GM23248 (cell line): ENCODE results near the gene JARID2. TPM values are rescaled to one million over a fixed set of nuclear protein-coding genes. Genes with fewer than 3 reads are reported as not detected.

Experiments
- DNase-seq: peaks from one replicate; pipeline ENCODE4 v3.0.0-alpha.2; 2015
- H2AFZ ChIP-seq: fragments of 200-600 bp; sonication (generic); 2 replicates; pipeline ENCODE4 v1.6.1; 2016; ENCODE audit warnings: antibody characterized with exemption
- H3F3A ChIP-seq: fragments of 200-600 bp; sonication (generic); 2 replicates; pipeline ENCODE4 v1.6.1; 2016; ENCODE audit warnings: mild to moderate bottlenecking, antibody characterized with exemption, mixed run types; ENCODE audit not compliant: insufficient read depth
- H3K27ac ChIP-seq: fragments of 200-600 bp; sonication (generic); 2 replicates; pipeline ENCODE4 v1.5.1; 2016; ENCODE audit warnings: mild to moderate bottlenecking
- H3K27me3 ChIP-seq: fragments of 200-600 bp; sonication (generic); replicated peaks from 2 replicates; pipeline ENCODE4 v1.6.1; 2016; ENCODE audit warnings: mild to moderate bottlenecking; ENCODE audit not compliant: insufficient read depth
- H3K36me3 ChIP-seq: fragments of 200-600 bp; sonication (generic); 2 replicates; pipeline ENCODE4 v1.6.1; 2016; ENCODE audit warnings: low read depth, mild to moderate bottlenecking
- H3K4me1 ChIP-seq: fragments of 200-600 bp; sonication (generic); 2 replicates; pipeline ENCODE4 v1.6.1; 2016; ENCODE audit warnings: mild to moderate bottlenecking; ENCODE audit not compliant: insufficient read depth
- H3K4me2 ChIP-seq: fragments of 200-600 bp; sonication (generic); one replicate; pipeline ENCODE4 v1.6.1; 2016; ENCODE audit warnings: mild to moderate bottlenecking; ENCODE audit not compliant: unreplicated experiment
- H3K4me3 ChIP-seq: fragments of 200-600 bp; sonication (generic); 2 replicates; pipeline ENCODE4 v1.5.1; 2016; ENCODE audit warnings: mild to moderate bottlenecking
- H3K79me2 ChIP-seq: fragments of 200-600 bp; sonication (generic); 2 replicates; pipeline ENCODE4 v1.6.1; 2016; ENCODE audit warnings: mild to moderate bottlenecking; ENCODE audit not compliant: insufficient read depth
- H3K9ac ChIP-seq: fragments of 200-600 bp; sonication (generic); 2 replicates; pipeline ENCODE4 v1.6.1; 2016; ENCODE audit warnings: mild to moderate bottlenecking
- H3K9me2 ChIP-seq: fragments of 200-600 bp; sonication (generic); 2 replicates; pipeline ENCODE4 v1.6.1; 2016; ENCODE audit warnings: mixed run types, mild to moderate bottlenecking, moderate library complexity; ENCODE audit not compliant: insufficient read depth
- H3K9me3 ChIP-seq: fragments of 200-600 bp; sonication (generic); one replicate; pipeline ENCODE4 v1.6.1; 2017; ENCODE audit warnings: low read depth
- H4K20me1 ChIP-seq: fragments of 200-600 bp; sonication (generic); 2 replicates; pipeline ENCODE4 v1.6.0; 2016; ENCODE audit not compliant: insufficient read depth
- EZH2 ChIP-seq: fragments of 200-600 bp; sonication (generic); IDR thresholded peaks from 2 replicates; pipeline ENCODE4 v1.6.1; 2018; ENCODE audit warnings: antibody characterized with exemption, mild to moderate bottlenecking; ENCODE audit not compliant: insufficient read depth, poor library complexity, severe bottlenecking
- EZH2phosphoT487 ChIP-seq: fragments of 200-600 bp; sonication (generic); IDR thresholded peaks from 2 replicates; pipeline ENCODE4 v1.6.1; 2018; ENCODE audit warnings: antibody characterized with exemption, moderate library complexity, mild to moderate bottlenecking, low read depth; ENCODE audit not compliant: insufficient read depth
- WGBS, 2 experiments: methylation state at CpG; one replicate each; pipeline ENCODE4 v1.1.6; 2015 to 2017; ENCODE audit warnings: low lambda C conversion rate in 2 of 2, low coverage in 1 of 2; ENCODE audit errors: missing lambda C conversion rate in 2 of 2; 5-methylcytosine and 5-hydroxymethylcytosine counted together
- in situ Hi-C: fragments of 300-500 bp; cut with MboI; formaldehyde crosslinking; loops from 2 replicates; pipeline ENCODE4 v1.15.0; 2020
- polyA plus RNA-seq: library from polyadenylated mRNA; unstranded; fragments of >200 nt; fragmentation: Nextera tagmentation; extraction: Ambion mirVana; gene quantifications from 2 replicates; pipeline ENCODE4 v1.2.1, GENCODE V29; 2016
- total RNA-seq: library from RNA; depleted of rRNA; stranded (reverse); fragments of >200 nt; shearing (Covaris generic); gene quantifications from 2 replicates; pipeline ENCODE4 v1.2.3, GENCODE V29; 2014

The JARID2 gene
- total and polyA plus RNA-seq, 2 experiments from 2014 or later: 3.9 to 9.3 TPM

- Histone ChIP-seq H3K4me1 (peaks cover 37% of the 10 kb centered on the region), H3K79me2 (peaks cover 95% of the 10 kb centered on the region), H3K9ac (peak overlapping the region; percentile 69), H3F3A (peaks cover 36% of the 10 kb centered on the region), H3K9me3 (no peaks in the 10 kb centered on the region), H3K4me2 (peak overlapping the region; percentile 59), H2AFZ (no peak overlapping the region), H4K20me1 (peaks cover 8% of the 10 kb centered on the region), H3K27me3 (no peaks in the 10 kb centered on the region), H3K36me3 (no peaks in the 10 kb centered on the region), H3K27ac (peak overlapping the region; percentile 84), H3K9me2 (no peaks in the 10 kb centered on the region), H3K4me3 (peak overlapping the region; percentile 7; the same call in 1 of the 2 replicates)
- peak; percentile 97 for DNase-seq
- in situ Hi-C loops: no loop called here
- WGBS, 2 experiments: 80 to 86% methylated on average over 4 of the region's 4 CpGs
- TF ChIP-seq EZH2phosphoT487 (no peak), EZH2 (no peak)
These were observed 83.4 kb downstream of the JARID2 start for GRCh38 chr6:15329197-15329671.

GRCh38 chr6:15330174-15330944 is 84.5 kb downstream of the JARID2 start:
- Histone ChIP-seq H3K4me3 (no peak overlapping the region; the same call in 1 of the 2 replicates), H3K4me1 (peaks cover 37% of the 10 kb centered on the region), H3K36me3 (no peaks in the 10 kb centered on the region), H3K9ac (peak overlapping the region; percentile 69), H3K4me2 (peak overlapping the region; percentile 59), H3K27ac (peak overlapping the region; percentile 84), H3K9me3 (no peaks in the 10 kb centered on the region), H3K27me3 (no peaks in the 10 kb centered on the region), H2AFZ (no peak overlapping the region), H3K9me2 (no peaks in the 10 kb centered on the region), H4K20me1 (peaks cover 8% of the 10 kb centered on the region), H3F3A (peaks cover 36% of the 10 kb centered on the region), H3K79me2 (peaks cover 95% of the 10 kb centered on the region)
- WGBS, 2 experiments: 25 to 31% methylated on average over 8 of the region's 8 CpGs
- in situ Hi-C loops: no loop called here
- no peak for TF ChIP-seq EZH2
- TF ChIP-seq EZH2phosphoT487: no peak
- DNase-seq: peak; percentile 85

GRCh38 chr6:15331143-15331542 is 85.3 kb downstream of the JARID2 start:
- peaks cover 95% of the 10 kb centered on the region for H3K79me2 ChIP-seq
- H4K20me1 ChIP-seq: peaks cover 8% of the 10 kb centered on the region
- H3K4me1 ChIP-seq: peaks cover 37% of the 10 kb centered on the region
- H3F3A ChIP-seq: peaks cover 36% of the 10 kb centered on the region
- no peak overlapping the region for H3K4me3 ChIP-seq
- TF ChIP-seq EZH2phosphoT487: no peak
- TF ChIP-seq EZH2: no peak
- H3K4me2 ChIP-seq: peak overlapping the region; percentile 59
- peak overlapping the region; percentile 84 for H3K27ac ChIP-seq
- H3K36me3 ChIP-seq: no peaks in the 10 kb centered on the region
- H2AFZ ChIP-seq: no peak overlapping the region
- in situ Hi-C loops: no loop called here
- DNase-seq: peak; percentile 57
- no peaks in the 10 kb centered on the region for H3K9me2 ChIP-seq
- peak overlapping the region; percentile 69 for H3K9ac ChIP-seq
- H3K9me3 ChIP-seq: no peaks in the 10 kb centered on the region
- H3K27me3 ChIP-seq: no peaks in the 10 kb centered on the region

GRCh38 chr6:15331629-15332251 is 85.9 kb downstream of the JARID2 start:
- 96 to 98% methylated on average over 13 of the region's 13 CpGs for WGBS, 2 experiments
- H4K20me1 ChIP-seq: peaks cover 8% of the 10 kb centered on the region
- in situ Hi-C loops: no loop called here

More at GRCh38 chr6:15331629-15332251, 85.9 kb downstream of the JARID2 start:
- Histone ChIP-seq H3K9me3 (no peaks in the 10 kb centered on the region), H2AFZ (no peak overlapping the region), H3F3A (peaks cover 36% of the 10 kb centered on the region), H3K36me3 (no peaks in the 10 kb centered on the region), H3K27me3 (no peaks in the 10 kb centered on the region), H3K9ac (peak overlapping the region; percentile 69; the same call in 1 of the 2 replicates), H3K9me2 (no peaks in the 10 kb centered on the region), H3K79me2 (peaks cover 95% of the 10 kb centered on the region), H3K4me1 (peaks cover 37% of the 10 kb centered on the region), H3K4me3 (no peak overlapping the region), H3K4me2 (no peak overlapping the region), H3K27ac (peak overlapping the region; percentile 84)
- DNase-seq: no peak
- no peak for TF ChIP-seq EZH2phosphoT487
- no peak for TF ChIP-seq EZH2
